GM21381 (cell line): Measurements from ENCODE around the gene CHEK1.

Source experiments
- ATAC-seq: cut with Tn5 transposase; IDR thresholded peaks from one replicate; pipeline ENCODE4 v1.9.1; 2021; ENCODE audit warnings: mild to moderate bottlenecking, moderate library complexity; ENCODE audit not compliant: unreplicated experiment

CHEK1 gene

GRCh38 chr11:125625630-125626287, 796 bp downstream of the CHEK1 start:
- peak; percentile 82 for ATAC-seq

- ATAC-seq: peak; percentile 29
These were observed 1.5 kb downstream of the CHEK1 start for GRCh38 chr11:125626288-125626950.

DNA sequence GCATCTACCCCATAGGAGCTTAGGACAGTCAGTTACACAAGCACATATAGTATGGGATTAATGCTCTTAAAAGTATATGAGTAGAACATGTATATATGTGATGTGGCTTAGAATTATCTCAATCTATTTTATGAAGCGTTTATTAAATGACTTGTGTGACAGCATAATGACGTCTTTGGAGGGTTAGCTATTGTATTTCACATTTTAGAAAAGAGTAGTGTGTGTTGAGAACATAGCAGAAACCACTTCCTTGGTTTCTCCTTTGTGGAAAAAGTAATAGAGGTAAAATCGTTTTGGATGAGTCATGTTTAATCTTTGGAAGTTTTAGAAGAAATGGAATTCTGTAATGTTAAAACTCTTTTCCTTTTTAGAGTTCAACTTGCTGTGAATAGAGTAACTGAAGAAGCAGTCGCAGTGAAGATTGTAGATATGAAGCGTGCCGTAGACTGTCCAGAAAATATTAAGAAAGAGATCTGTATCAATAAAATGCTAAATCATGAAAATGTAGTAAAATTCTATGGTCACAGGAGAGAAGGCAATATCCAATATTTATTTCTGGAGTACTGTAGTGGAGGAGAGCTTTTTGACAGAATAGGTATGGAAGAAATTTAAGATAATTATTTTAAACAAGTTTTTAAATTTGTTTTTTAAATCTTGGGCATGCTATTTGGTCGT, 2.4 kb downstream of the CHEK1 start:
- no peak for ATAC-seq

- no peak for ATAC-seq
These were observed 12.9 kb downstream of the CHEK1 start for GRCh38 chr11:125637840-125638239.

GRCh38 chr11:125638315-125638714, 13.4 kb downstream of the CHEK1 start:
- no peak for ATAC-seq

DNA sequence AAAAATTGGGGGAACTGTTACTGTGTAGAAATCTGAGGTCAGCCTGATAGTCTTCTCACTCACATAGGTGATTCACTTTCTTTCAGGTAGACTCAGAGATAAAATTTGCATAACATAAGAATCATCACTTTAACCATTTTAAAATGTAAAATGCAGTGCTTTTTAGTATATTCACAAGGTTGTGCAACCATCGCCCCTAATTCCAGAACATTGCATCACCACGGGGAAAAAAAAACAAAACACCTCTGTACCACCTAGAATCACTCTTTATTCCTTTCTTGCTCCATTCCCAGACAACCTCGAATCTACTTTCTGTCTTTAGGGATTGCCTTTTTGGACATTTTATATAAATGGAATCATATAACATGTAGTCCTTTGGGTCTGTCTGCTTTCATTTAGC, 20.9 kb downstream of the CHEK1 start:
- ATAC-seq: no peak

DNA sequence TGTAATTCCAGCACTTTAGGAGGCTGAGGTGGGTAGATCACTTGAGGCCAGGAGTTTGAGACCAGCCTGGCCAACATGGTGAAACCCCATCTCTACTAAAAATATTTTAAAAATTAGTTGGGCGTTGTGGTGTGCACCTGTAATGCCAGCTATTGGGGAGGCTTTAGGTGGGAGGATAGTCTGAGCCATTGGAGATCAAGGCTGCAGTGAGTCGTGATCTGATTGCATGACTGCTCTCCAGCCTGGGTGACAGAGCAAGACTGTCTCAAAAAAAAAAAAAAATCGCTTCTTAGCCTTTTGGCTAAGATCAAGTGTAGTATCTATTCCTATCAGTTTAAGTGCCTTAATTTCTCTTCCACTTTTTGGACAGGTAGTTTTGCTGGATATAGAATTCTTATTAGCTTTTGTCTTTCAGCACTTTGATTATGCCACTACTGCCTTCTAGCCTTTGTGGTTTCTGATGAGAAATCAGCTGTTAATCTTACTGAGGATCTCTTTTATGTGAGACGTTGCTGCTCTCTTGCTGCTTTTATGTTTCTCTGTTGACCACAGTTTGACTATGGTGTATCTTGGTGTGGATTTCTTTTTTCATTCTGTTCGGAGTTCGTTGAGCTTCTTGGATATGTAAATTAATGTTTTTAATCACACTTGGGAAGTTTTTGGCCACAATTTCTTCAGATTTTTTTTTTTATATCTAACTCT, 24.7 kb downstream of the CHEK1 start:
- no peak for ATAC-seq

GRCh38 chr11:125662689-125663088, 37.7 kb downstream of the CHEK1 start:
- no peak for ATAC-seq

- no peak for ATAC-seq
These were observed 38.9 kb downstream of the CHEK1 start for GRCh38 chr11:125663910-125664309.

GRCh38 chr11:125667151-125667550, 42.2 kb downstream of the CHEK1 start:
- ATAC-seq: no peak

DNA sequence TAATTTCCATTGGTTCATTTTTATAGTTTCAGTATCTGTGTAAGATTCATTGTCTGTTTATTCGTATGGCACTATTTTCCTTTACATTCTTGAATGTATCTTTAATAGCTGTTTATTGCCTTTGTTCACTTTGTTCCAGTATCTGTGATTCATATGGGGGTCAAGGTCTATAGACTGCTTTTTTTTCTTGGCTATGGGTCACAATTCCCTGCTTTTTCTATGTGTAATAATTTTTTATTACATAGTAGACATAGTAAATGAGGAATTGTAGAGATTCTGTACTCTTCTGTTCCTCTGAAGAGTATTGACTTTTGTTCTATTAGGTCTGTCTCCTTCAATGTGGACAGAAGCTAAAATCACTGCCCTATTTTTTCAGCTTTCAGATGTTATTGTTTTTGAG, 45.2 kb downstream of the CHEK1 start:
- ATAC-seq: no peak

- no peak for ATAC-seq
These were observed 46.6 kb downstream of the CHEK1 start for GRCh38 chr11:125671561-125671960.

GRCh38 chr11:125674210-125674609, 49.2 kb downstream of the CHEK1 start:
- ATAC-seq: no peak

DNA sequence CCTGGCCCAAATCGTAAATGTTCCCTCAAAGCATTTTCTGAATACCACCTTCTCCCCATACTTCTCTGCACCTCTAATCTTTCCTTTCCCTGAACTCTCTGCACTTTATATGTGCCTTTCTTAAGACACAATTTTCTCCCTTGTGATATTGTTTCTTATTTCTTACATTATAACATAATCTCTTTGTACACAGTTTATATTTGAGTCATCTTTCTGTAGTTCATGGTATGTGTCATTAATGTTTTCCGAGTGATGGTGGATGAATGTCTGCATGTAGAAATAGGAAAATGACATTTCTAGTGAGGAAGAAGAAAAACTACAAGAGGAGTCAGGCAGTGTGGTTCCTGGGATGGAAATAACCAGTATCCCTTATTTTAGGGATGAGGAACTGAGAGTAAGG, 50.2 kb downstream of the CHEK1 start:
- ATAC-seq: no peak

DNA sequence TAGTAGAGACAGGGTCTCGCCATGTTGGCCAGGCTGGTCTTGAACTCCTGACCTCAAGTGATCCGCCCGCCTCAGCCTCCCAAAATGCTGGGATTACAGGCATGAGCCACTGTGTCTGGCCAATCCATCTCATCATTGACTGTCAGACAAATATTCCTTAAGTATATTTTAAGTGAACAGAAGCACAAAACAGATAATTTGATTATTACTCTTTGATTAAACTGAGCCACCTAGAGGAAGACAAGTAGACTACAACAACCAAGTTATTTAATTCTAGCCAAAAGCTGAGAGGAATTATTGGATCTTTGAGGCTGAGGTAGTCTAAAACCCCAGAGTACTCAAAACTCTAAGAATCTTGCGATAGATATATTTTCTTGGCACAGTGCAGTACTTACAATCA, 54.4 kb downstream of the CHEK1 start:
- ATAC-seq: no peak

DNA sequence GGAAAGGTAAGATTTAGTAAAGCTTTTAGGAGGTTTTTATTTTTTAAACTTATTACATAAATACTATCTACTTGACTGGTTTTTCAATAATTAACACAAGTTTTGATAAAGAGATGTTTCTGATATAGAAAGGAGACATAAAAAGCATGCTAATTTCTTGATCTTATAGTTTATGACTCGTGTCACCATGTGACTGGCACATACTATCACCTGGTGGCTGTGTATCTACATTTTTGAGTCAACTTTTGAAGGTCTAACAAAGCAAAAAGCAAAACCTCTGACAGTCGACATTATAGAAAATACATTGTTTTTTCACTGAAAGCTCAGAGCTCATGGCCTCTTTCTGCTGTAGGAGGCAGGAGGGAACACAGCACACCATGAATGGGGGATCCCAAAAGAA, 54.9 kb downstream of the CHEK1 start:
- no peak for ATAC-seq

DNA sequence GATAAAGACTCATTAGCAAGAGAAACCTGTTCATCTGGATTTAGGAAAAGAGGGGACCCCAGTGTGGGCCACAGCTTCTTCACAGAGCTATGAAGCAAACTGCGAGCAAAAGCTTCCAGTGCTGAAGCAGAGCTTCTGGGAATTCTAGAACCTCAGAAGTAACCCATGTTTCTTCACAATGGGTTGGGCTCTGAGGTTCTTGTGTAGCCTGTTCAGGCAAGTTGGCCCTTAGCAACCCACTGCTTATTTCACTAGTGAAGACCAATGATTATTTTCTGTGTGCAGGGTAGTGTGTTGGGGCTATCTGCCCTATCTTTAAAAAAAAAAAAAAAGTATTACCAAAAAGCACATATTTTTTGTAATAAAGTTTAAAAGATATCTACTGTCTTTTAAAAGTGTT, 55.8 kb downstream of the CHEK1 start, which contains the start of gene ACRV1:
TSS of gene ACRV1 (minus strand) at position 101 of the 400 bp plus-strand sequence. CDS start at position 34, 67 bp downstream.
- ATAC-seq: no peak

GRCh38 chr11:125685228-125685627, 60.3 kb downstream of the CHEK1 start:
- ATAC-seq: no peak

DNA sequence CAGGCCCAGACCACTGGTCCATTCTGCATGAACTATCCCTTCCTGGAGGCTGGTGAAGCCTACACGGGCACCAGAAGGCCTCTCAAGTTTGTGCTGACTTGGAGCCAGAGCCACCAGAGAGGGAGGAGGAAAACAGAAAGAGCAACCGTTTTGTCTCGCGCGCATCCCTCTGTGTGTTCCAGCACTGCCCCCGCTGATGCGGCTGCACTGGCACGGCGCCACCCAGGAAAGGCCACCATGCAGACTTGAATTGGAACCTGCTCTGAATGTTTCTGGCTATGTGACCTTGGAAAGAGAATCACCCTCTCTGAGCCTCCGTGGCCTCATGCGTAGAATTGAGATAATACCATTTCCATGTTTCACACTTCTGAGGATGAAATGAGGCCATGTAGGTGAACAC, 63.1 kb downstream of the CHEK1 start:
- no peak for ATAC-seq

GRCh38 chr11:125688632-125689031, 63.7 kb downstream of the CHEK1 start:
- no peak for ATAC-seq

DNA sequence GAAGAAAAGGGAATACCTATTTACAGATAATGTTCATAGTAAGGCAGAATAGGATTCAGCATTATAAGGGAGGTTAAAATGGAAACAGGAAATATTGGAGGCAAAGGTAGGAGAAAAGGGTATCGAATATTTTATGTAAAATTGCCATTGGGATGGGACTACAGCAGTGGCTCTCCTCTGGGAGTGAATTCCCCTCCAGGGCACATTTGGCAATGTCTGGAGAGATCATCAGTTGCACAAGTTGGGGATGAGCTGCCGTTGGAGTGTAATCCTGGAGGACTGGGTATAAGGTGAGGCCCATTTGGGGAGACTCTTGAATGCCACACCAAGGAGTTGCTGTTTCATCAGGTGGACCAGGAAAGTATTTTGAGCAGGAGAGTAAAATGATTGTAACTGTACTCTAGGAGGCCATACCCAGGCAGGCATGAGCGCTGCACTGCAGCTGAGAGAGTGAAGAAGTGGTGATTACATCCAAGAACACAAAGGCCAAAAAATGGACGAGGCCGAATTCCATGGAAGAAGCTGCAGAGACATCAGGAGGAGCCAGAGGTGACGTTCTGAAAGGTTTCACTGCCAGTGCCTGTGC, 64.4 kb downstream of the CHEK1 start:
- no peak for ATAC-seq
